ENCODE results near the gene DCTD. TPM values are rescaled to one million over a fixed set of nuclear protein-coding genes. Genes with fewer than 3 reads are reported as not detected.

DCTD gene
- total and polyA plus RNA-seq, 2 of the 13 experiments (the other 11 are each of a cell fraction or from before 2014, with no cell fraction given) = 85.1 to 95.3 TPM

DNA sequence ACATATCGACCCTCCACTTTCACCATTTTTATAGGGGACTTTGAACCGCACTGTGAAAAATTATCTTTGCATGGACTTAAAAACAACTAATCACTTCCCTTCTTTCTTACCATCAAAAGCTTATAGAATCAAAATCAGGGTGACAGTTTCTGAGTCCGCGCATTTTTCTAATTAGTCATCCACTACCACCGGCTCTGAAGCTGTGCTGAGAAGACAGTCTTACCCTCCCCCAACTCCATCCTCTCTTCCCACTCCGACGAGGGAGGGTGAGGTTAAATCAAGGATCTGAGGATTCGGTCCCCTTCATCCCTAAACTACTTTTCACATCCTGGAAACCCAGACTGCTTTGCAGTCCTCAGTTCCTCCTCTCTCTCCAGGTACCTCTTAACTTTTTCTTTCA is 4.2 kb downstream of the DCTD start:
- no peak for FAIRE-seq
- ChIA-PET POLR2A (interaction anchor here (1.5 to 3.3 kb wide), 3 partner anchors 15 to 531 kb away, joined by 3 to 28 read pairs (median 4); no protein-coding TSS in a partner anchor), CTCF (ENCODE audit: low intra/inter-chr PET ratio, low total read pairs) (no interaction called here)
- Histone ChIP-seq H3K27me3 (ENCODE audit: control insufficient read depth in 1 of 2, insufficient read depth in 2 of 2, low read length in 2 of 2) (no peaks in the 10 kb centered on the region), H3K9me3 (ENCODE audit: low read length) (no peaks in the 10 kb centered on the region), H3K4me2 (ENCODE audit: low read depth, low read length) (peak overlapping the region; percentile 38), H2AFZ (ENCODE audit: low read length) (no peak overlapping the region), H3K4me1 (ENCODE audit: insufficient read depth, low read length) (peaks cover 66% of the 10 kb centered on the region), H3K4me3 (replicated peaks in 1 of 3; ENCODE audit: insufficient read depth in 1 of 3, low read depth in 2 of 3, low read length in 3 of 3) (no peak overlapping the region), H3K9ac (ENCODE audit: insufficient read depth, low read depth, low read length) (no peak overlapping the region), H4K20me1 (ENCODE audit: insufficient read depth, low read length) (no peaks in the 10 kb centered on the region), H3K27ac (ENCODE audit: extremely low read length, insufficient read depth, low read length) (peak overlapping the region; percentile 10), H3K36me3 (replicated peaks in 1 of 2; ENCODE audit: control insufficient read depth in 1 of 2, insufficient read depth in 2 of 2, low read length in 2 of 2) (peaks cover 5 to 52% of the 10 kb centered on the region in 2 experiments), H3K79me2 (ENCODE audit: insufficient read depth, low read length) (peaks cover 37% of the 10 kb centered on the region)
- BruUV-seq (replicated peaks) = no TSS peak
- no peak for DNase-seq (ENCODE audit: low spot score)
- no peak for ATAC-seq
- in situ Hi-C loops (cut with HindIII; ENCODE audit: extremely low pct_ligation_motif_present, low pct_unique_long_range_greater_than_20kb) = no loop called here
- WGBS (ENCODE audit: low lambda C conversion rate) = 97% methylated on average over 8 of the region's 8 CpGs
- intact Hi-C loops (cut with micrococcal nuclease; ENCODE audit: unreplicated experiment) = no loop called here
- TF ChIP-seq SOX5 (CRISPR knock-in tag; IDR thresholded peaks at IDR 0.05; ENCODE audit: borderline replicate concordance) = no peak

DNA sequence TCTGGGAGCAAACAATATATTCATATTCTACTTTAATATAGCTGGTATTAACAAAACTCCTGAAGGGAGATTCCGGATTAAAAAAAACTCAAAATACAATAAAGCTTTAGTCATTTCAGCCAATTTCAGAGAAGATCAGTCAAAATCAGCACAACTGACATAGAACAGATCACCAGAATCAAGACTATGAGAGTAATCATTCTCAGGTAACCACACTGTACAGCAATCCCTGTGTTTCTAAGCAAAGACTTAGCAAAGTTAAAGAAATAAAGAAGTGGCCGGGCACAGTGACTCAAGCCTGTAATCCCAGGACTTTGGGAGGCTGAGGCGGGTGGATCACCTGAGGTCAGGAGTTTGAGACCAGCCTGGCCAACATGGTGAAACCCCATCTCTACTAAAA is 9.1 kb downstream of the DCTD start:
- TF ChIP-seq ZNF296 (CRISPR knock-in tag; conservative IDR thresholded peaks at IDR 0.05) = no peak
- TF ChIP-seq, protein P1, sequence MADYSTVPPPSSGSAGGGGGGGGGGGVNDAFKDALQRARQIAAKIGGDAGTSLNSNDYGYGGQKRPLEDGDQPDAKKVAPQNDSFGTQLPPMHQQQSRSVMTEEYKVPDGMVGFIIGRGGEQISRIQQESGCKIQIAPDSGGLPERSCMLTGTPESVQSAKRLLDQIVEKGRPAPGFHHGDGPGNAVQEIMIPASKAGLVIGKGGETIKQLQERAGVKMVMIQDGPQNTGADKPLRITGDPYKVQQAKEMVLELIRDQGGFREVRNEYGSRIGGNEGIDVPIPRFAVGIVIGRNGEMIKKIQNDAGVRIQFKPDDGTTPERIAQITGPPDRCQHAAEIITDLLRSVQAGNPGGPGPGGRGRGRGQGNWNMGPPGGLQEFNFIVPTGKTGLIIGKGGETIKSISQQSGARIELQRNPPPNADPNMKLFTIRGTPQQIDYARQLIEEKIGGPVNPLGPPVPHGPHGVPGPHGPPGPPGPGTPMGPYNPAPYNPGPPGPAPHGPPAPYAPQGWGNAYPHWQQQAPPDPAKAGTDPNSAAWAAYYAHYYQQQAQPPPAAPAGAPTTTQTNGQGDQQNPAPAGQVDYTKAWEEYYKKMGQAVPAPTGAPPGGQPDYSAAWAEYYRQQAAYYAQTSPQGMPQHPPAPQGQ (CRISPR knock-in tag; IDR thresholded peaks at IDR 0.05; ENCODE audit: borderline replicate concordance) = no peak
- no peak for TF ChIP-seq ARNTL (CRISPR knock-in tag; IDR thresholded peaks at IDR 0.05)
- no peak for TF ChIP-seq ELF3 (CRISPR knock-in tag; IDR thresholded peaks at IDR 0.05)
- Histone ChIP-seq H2AFZ (ENCODE audit: low read length) (no peak overlapping the region), H3K9me3 (ENCODE audit: low read length) (no peaks in the 10 kb centered on the region), H3K27ac (ENCODE audit: extremely low read length, insufficient read depth, low read length) (no peak overlapping the region), H3K4me2 (ENCODE audit: low read depth, low read length) (no peak overlapping the region), H3K9ac (ENCODE audit: insufficient read depth, low read depth, low read length) (no peak overlapping the region), H3K4me1 (ENCODE audit: insufficient read depth, low read length) (peaks cover 25% of the 10 kb centered on the region), H3K27me3 (ENCODE audit: control insufficient read depth in 1 of 2, insufficient read depth in 2 of 2, low read length in 2 of 2) (no peaks in the 10 kb centered on the region), H4K20me1 (ENCODE audit: insufficient read depth, low read length) (no peaks in the 10 kb centered on the region), H3K4me3 (replicated peaks in 1 of 3; ENCODE audit: insufficient read depth in 1 of 3, low read depth in 2 of 3, low read length in 3 of 3) (no peak overlapping the region), H3K36me3 (replicated peaks in 1 of 2; ENCODE audit: control insufficient read depth in 1 of 2, insufficient read depth in 2 of 2, low read length in 2 of 2) (peaks cover 15 to 72% of the 10 kb centered on the region in 2 experiments), H3K79me2 (ENCODE audit: insufficient read depth, low read length) (peaks cover 23% of the 10 kb centered on the region)
- no TSS peak for BruUV-seq (replicated peaks)
- CTCF ChIA-PET (ENCODE audit: low intra/inter-chr PET ratio, low total read pairs) = no interaction called here
- POLR2A ChIA-PET = interaction anchor here (1.4 to 1.9 kb wide), 2 partner anchors 9 to 10 kb away, joined by 5 to 7 read pairs; partner anchors contain the start of gene DCTD
- in situ Hi-C loops (cut with HindIII; ENCODE audit: extremely low pct_ligation_motif_present, low pct_unique_long_range_greater_than_20kb) = no loop called here
- intact Hi-C loops (cut with micrococcal nuclease; ENCODE audit: unreplicated experiment) = no loop called here
- WGBS (ENCODE audit: low lambda C conversion rate) = 98% methylated on average over 3 of the region's 3 CpGs
- no peak for DNase-seq (ENCODE audit: low spot score)
- FAIRE-seq = no peak
- ATAC-seq = no peak

Measured in HepG2 (cell line).